ENCODE results near the gene ZMYND10.
A peak's percentile ranks its signal among the peaks of the same experiment; 100 is the strongest.

Gene ZMYND10

GRCh38 chr3:50325497-50326181 lies 19.9 kb downstream of the ZMYND10 start:
- no peak overlapping the region for H3K27ac ChIP-seq
- peaks cover 16 to 38% (median 31%) of the 10 kb centered on the region in 3 donors for H3K36me3 ChIP-seq
- H3K9me3 ChIP-seq: no peaks in the 10 kb centered on the region
- peaks cover 0 to 46% (median 26%) of the 10 kb centered on the region in 4 donors for H3K4me1 ChIP-seq
- H3K4me3 ChIP-seq: no peak overlapping the region
- intact Hi-C loops (cut with DNase I; ENCODE audit: low total_unique reads): no loop called here
- DNase-seq: peak in 1 of 2 donors; percentile 56
- H3K27me3 ChIP-seq: no peaks in the 10 kb centered on the region
- no peak for TF ChIP-seq CTCF (IDR thresholded peaks at IDR 0.05)

- Histone ChIP-seq H3K4me1 (peaks cover 0 to 51% (median 31%) of the 10 kb centered on the region in 4 donors), H3K9me3 (no peaks in the 10 kb centered on the region), H3K27me3 (no peaks in the 10 kb centered on the region), H3K4me3 (no peak overlapping the region), H3K27ac (no peak overlapping the region), H3K36me3 (peaks cover 11 to 33% (median 25%) of the 10 kb centered on the region in 3 donors)
- no peak for DNase-seq
- TF ChIP-seq CTCF (IDR thresholded peaks at IDR 0.05): no peak
- intact Hi-C loops (cut with DNase I; ENCODE audit: low total_unique reads): no loop called here
These were observed 20.4 kb downstream of the ZMYND10 start for GRCh38 chr3:50325113-50325480.

GRCh38 chr3:50324351-50325112 lies 21.0 kb downstream of the ZMYND10 start:
- no peaks in the 10 kb centered on the region for H3K9me3 ChIP-seq
- H3K27ac ChIP-seq: peak overlapping the region; percentile 26 to 33
- H3K4me3 ChIP-seq: no peak overlapping the region
- peaks cover 7 to 27% (median 20%) of the 10 kb centered on the region in 3 donors for H3K36me3 ChIP-seq
- intact Hi-C loops (cut with DNase I; ENCODE audit: low total_unique reads): no loop called here
- DNase-seq: peak; percentile 73
- H3K4me1 ChIP-seq: peaks cover 0 to 56% (median 37%) of the 10 kb centered on the region in 4 donors
- TF ChIP-seq CTCF (IDR thresholded peaks at IDR 0.05): peak; percentile 68 to 70
- no peaks in the 10 kb centered on the region for H3K27me3 ChIP-seq

GRCh38 chr3:50323614-50324199 lies 21.8 kb downstream of the ZMYND10 start:
- H3K4me1 ChIP-seq: peaks cover 0 to 63% (median 40%) of the 10 kb centered on the region in 4 donors
- intact Hi-C loops (cut with DNase I; ENCODE audit: low total_unique reads): no loop called here
- peak in 1 of 2 donors; percentile 79 for DNase-seq

More at GRCh38 chr3:50323614-50324199, 21.8 kb downstream of the ZMYND10 start:
- peaks cover 7 to 26% (median 15%) of the 10 kb centered on the region in 3 donors for H3K36me3 ChIP-seq
- no peak for TF ChIP-seq CTCF (IDR thresholded peaks at IDR 0.05)
- H3K27ac ChIP-seq: peak overlapping the region; percentile 26 to 33
- no peaks in the 10 kb centered on the region for H3K27me3 ChIP-seq
- no peaks in the 10 kb centered on the region for H3K9me3 ChIP-seq
- no peak overlapping the region for H3K4me3 ChIP-seq
